NOMO-1 treated with dmso at 0.1 percent for 144 hours (cell line): Measurements from ENCODE around the gene SLC9A1.

Experiments
- DNase-seq: peaks from one replicate; lab custom pipeline; 2025; ENCODE audit not compliant: unreplicated experiment; lab: John Stamatoyannopoulos, UW

Gene SLC9A1

GRCh38 chr1:27152004-27152828 is 2.7 kb downstream of the SLC9A1 start:
- no peak for DNase-seq

DNA sequence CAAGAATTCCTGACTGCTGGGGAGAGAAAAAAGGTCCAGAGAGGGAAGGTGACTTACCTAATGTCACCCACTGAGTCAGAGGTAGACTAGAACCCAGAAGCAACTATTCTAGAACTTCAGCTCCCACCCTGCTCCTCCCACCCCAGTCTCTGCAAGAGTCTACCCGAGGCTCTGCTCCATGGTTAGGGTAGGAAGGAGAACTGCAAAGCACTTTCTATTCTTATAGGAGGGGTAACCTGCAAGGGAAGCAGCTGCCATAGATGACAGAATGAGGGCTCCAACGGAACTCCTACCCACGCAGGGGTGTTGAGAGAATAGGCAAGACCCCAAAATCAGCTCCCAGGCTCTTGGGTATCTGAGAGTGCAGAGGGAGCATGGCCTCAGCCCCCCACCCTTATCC is 4.3 kb downstream of the SLC9A1 start:
- no peak for DNase-seq

DNA sequence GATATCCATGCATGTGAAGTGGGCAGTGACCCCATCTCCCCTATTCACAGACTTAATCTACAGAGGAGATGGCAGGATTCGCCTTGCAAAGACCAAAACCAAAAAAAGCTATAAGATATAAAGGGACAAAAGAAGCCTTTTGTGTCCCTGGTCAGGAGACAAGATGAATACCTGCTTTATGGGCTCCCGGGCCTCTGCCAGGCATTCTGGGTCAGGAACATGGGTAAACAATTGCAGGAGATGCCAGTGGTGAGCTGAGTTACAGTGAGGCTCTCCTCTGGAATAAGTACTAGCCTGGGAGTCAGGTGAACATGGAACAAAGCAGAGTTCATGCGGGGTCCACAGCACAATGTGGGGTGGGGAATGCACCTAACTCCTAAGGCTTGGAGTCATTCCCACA is 4.7 kb downstream of the SLC9A1 start:
- DNase-seq: no peak

GRCh38 chr1:27149762-27150113 is 5.2 kb downstream of the SLC9A1 start:
- no peak for DNase-seq

GRCh38 chr1:27149084-27149761 is 5.7 kb downstream of the SLC9A1 start:
- no peak for DNase-seq

DNA sequence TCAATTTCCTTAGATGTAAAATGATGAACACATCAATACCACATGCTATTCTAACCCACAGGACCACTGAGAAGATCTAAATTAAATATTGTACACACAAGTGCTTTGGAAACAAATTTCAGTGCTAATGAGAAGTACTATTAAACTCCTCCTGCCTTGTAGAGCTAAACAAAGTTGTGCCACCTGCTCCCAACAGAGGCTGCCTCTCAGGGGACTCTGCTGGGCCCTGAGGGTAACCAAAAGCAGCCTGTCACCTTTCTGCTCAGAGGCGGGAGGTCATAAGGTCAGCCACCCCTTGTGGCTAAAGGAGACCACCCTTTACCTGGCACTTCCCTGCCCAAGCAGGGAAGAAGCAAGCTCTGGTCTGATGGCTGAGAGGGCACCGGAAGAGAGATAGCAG is 6.3 kb downstream of the SLC9A1 start:
- no peak for DNase-seq

- DNase-seq: no peak
Observed at GRCh38 chr1:27147842-27148518, 6.9 kb downstream of the SLC9A1 start.

- DNase-seq: no peak
Observed at GRCh38 chr1:27145934-27146354, 9.0 kb downstream of the SLC9A1 start.

- no peak for DNase-seq
Observed at GRCh38 chr1:27144920-27145661, 9.8 kb downstream of the SLC9A1 start.

DNA sequence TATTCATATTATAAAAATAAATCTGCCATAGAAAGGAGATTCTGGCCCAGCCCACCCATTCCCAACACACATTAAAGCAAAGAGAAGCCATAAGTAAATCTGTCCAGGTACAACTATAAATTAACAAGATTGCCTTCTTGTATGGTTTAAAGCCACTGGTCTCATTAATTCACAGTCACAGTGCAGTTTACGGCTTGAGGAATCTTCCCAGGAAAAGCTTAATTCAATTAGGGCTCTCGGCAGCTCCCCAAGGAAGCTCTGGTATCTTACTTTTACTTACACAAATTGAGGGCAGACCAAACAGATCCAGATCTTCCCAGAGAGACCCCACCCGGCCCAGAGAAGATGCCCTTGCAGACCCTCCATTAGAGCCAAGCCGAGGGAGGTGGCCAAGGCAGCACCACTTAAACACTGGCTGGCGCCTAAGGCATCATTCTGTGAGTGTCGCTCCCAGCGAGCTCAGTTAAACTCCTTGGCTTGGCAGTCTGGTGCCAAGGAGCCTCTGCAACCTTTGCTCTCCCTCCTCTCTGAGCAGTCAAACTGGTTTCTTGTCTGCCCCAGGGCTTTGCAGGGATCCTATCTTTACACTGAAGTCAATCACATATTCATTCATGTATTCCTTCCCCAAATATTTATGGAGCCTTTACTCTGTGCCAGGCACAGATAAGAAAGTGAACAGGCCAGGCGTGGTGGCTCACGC is 10.7 kb downstream of the SLC9A1 start:
- no peak for DNase-seq

DNA sequence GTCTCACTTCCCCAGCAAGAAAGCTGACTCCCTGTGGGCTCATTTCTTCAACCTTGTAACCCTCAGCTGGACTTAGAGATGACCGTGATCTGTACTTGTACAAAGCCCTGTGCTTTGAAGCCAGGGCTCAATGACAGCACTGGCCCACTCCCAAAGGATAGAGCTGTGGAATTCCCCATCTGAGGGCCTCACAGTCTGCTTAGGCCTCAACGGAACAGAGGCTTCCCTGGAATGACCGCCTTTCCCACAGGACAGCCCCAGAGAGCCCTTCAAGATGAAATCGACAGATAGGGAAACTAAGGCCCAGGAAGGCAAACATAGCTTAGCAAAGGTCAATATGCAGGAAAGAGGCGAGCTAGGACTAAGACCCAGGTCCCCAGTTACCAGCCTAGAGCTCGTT is 11.5 kb downstream of the SLC9A1 start:
- no peak for DNase-seq

- DNase-seq: no peak
Observed at GRCh38 chr1:27142464-27142863, 12.5 kb downstream of the SLC9A1 start.

- DNase-seq: no peak
Observed at GRCh38 chr1:27141266-27142003, 13.5 kb downstream of the SLC9A1 start.

- DNase-seq: no peak
Observed at GRCh38 chr1:27139980-27140379, 14.9 kb downstream of the SLC9A1 start.

GRCh38 chr1:27138927-27139326 is 16.0 kb downstream of the SLC9A1 start:
- no peak for DNase-seq

DNA sequence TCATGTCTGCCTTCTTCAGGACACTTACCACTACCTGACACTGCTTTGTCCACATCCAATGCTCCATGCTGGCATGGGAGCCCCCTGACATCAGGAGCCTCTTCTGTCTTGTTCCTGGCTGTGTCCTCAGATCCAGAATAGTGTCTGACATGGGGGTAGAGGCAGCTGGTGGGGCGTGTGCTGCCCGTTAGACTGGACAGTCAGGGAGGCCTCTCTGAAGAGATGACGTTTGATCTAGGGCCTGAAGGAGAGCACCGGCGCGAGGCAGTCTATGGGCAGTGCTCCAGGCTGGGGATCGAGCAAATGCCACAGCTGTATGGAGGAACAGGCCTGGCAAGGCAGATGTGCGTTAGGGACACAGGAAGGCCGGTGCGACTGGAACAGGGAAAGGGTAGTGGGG is 16.6 kb downstream of the SLC9A1 start:
- DNase-seq: no peak

GRCh38 chr1:27137544-27138075 is 17.3 kb downstream of the SLC9A1 start:
- DNase-seq: no peak

DNA sequence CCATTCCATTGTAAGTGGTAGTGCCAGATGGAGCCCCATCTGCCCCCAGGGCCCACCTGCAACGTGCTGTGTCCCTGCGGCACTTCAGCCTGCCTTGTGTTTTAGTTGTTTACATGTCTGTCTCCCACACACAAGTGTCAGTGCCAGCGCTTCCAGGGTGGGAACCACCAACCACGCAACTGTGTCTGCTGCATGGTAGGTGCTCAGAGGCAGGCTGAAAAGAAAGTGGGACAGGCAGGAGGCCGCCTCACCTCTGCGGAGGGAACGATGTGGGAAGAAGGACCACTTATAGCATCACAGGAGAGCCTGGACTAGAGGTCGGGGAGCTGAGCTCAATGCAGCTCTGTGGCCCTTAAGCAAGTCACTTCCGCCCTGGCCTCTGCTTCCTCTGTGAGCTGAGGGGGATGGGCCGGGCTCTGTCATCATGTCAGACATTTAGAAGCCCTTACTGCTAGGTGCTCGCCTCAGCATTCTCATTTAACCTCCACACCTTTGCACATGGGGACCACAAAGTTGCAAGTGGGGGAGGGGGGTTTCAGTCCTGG is 17.9 kb downstream of the SLC9A1 start:
- peak; percentile 80 for DNase-seq

DNA sequence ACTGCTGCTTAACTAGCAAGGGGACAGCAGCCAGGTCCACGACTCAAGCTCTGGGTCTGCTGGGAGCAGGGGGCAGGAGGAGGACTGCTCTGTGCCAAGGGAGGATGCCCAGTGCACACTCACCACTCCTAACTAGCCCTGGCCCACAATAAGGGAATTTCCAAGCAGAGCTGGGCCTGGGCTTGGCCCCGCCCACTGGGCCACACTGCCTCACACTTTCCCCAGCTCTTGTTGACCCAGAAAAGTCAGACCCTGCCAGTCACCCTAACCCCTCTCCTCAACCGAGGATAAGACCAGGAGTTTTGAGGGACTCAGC is 18.7 kb downstream of the SLC9A1 start:
- no peak for DNase-seq
